RWPE2 (cell line): Measurements from ENCODE around the gene TIMM22.
"Not testable (repeated sequence)": the region's sequence is repeated elsewhere in the genome, so short reads cannot be mapped to it uniquely, and the experiment has no call there.

Experiments
- ATAC-seq: fragments of 200-7000 bp; cut with Tn5 transposase; 3 replicates; pipeline ENCODE4 v1.9.1; 2021; ENCODE audit warnings: low read depth
- DNase-seq: peaks from one replicate; pipeline ENCODE4 v3.0.0-alpha.2; 2020; ENCODE audit warnings: low spot score
- H3K27ac ChIP-seq: fragments of 450-650 bp; 2 replicates; pipeline ENCODE4 v1.5.1; 2017; ENCODE audit warnings: mild to moderate bottlenecking; ENCODE audit not compliant: poor library complexity, severe bottlenecking
- H3K27me3 ChIP-seq: fragments of 250-450 bp; sonication (Bioruptor Pico); 2 replicates; pipeline ENCODE4 v1.5.1; 2021; ENCODE audit warnings: mild to moderate bottlenecking, moderate library complexity; ENCODE audit not compliant: insufficient read depth, poor library complexity, severe bottlenecking
- H3K36me3 ChIP-seq: fragments of 250-450 bp; sonication (Bioruptor Pico); 2 replicates; pipeline ENCODE4 v1.5.1; 2020; ENCODE audit warnings: low read depth, mild to moderate bottlenecking, moderate library complexity
- H3K4me1 ChIP-seq: fragments of 250-450 bp; sonication (Bioruptor Pico); 2 replicates; pipeline ENCODE4 v1.5.1; 2021; ENCODE audit warnings: mild to moderate bottlenecking, moderate library complexity; ENCODE audit not compliant: insufficient read depth, poor library complexity, severe bottlenecking
- H3K4me3 ChIP-seq: fragments of 250-450 bp; sonication (Bioruptor Pico); 2 replicates; pipeline ENCODE4 v1.5.1; 2021; ENCODE audit warnings: mild to moderate bottlenecking, moderate library complexity; ENCODE audit not compliant: severe bottlenecking
- H3K9me3 ChIP-seq: fragments of 250-450 bp; sonication (Bioruptor Pico); 2 replicates; pipeline ENCODE4 v1.5.1; 2021; ENCODE audit warnings: mild to moderate bottlenecking, moderate library complexity; ENCODE audit not compliant: severe bottlenecking
- TF ChIP-seq, protein P1 (sequence below): fragments of 450-650 bp; IDR thresholded peaks from one replicate; pipeline ENCODE4 v1.5.1; 2017; ENCODE audit warnings: mild to moderate bottlenecking, moderate library complexity; ENCODE audit not compliant: poor library complexity, severe bottlenecking

Gene TIMM22

GRCh38 chr17:967122-967521, 29.8 kb upstream of the TIMM22 start:
- Histone ChIP-seq H3K36me3 (peaks cover 43% of the 10 kb centered on the region), H3K9me3 (no peaks in the 10 kb centered on the region), H3K27me3 (no peaks in the 10 kb centered on the region), H3K4me3 (no peak overlapping the region), H3K4me1 (peaks cover 38% of the 10 kb centered on the region), H3K27ac (no peak overlapping the region)
- TF ChIP-seq, protein P1, sequence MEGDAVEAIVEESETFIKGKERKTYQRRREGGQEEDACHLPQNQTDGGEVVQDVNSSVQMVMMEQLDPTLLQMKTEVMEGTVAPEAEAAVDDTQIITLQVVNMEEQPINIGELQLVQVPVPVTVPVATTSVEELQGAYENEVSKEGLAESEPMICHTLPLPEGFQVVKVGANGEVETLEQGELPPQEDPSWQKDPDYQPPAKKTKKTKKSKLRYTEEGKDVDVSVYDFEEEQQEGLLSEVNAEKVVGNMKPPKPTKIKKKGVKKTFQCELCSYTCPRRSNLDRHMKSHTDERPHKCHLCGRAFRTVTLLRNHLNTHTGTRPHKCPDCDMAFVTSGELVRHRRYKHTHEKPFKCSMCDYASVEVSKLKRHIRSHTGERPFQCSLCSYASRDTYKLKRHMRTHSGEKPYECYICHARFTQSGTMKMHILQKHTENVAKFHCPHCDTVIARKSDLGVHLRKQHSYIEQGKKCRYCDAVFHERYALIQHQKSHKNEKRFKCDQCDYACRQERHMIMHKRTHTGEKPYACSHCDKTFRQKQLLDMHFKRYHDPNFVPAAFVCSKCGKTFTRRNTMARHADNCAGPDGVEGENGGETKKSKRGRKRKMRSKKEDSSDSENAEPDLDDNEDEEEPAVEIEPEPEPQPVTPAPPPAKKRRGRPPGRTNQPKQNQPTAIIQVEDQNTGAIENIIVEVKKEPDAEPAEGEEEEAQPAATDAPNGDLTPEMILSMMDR, result no peak
- DNase-seq (no peak), ATAC-seq (no peak)

DNA sequence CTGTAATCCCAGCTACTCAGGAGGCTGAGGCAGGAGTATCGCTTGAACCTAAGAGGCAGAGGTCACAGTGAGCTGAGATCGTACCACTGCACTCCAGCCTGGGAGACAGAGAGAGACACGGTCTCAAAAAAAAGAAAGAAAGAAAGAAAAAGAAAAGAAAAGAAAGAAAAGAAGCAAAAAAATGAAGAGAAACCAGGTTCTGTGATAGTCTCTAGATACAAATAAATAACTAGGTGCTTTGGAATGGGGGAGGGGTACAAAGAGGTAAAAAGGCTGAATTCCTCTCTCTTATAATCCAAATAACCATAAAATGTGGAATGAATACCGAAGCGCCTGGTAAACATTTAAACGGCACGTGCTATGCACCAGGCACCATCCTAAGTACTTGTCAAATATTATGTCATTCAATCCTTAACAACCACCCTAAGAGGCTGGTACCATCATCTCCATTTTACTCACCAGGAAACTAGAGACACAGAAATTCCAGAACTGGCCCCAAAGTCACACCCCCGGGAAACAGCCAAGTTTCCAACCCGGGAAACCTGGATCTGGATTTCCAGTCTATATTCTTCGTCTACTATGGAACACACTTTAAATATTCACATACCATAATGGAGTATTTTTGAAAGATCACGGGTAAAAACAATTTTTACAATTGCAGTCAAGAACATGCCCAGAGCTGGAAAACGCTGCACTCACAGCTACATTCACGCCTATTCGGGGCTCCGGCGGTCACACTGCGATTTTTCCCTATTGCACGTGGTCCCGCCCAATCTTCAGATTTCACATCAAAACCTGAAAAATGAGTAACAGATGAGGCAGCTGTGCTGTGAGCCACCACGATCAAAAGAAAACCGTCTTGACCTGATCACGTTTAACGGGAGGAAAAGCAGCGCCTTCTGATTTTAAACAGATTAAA, 27.9 kb upstream of the TIMM22 start:
- TF ChIP-seq, protein P1, result no peak
- Histone ChIP-seq H3K27ac (peak overlapping the region; percentile 98), H3K4me1 (peaks cover 50% of the 10 kb centered on the region), H3K4me3 (peak overlapping the region; percentile 1), H3K36me3 (peaks cover 43% of the 10 kb centered on the region), H3K27me3 (no peaks in the 10 kb centered on the region), H3K9me3 (no peaks in the 10 kb centered on the region)
- DNase-seq (no peak), ATAC-seq (no peak; the same call in 2 of the 3 replicates)

DNA sequence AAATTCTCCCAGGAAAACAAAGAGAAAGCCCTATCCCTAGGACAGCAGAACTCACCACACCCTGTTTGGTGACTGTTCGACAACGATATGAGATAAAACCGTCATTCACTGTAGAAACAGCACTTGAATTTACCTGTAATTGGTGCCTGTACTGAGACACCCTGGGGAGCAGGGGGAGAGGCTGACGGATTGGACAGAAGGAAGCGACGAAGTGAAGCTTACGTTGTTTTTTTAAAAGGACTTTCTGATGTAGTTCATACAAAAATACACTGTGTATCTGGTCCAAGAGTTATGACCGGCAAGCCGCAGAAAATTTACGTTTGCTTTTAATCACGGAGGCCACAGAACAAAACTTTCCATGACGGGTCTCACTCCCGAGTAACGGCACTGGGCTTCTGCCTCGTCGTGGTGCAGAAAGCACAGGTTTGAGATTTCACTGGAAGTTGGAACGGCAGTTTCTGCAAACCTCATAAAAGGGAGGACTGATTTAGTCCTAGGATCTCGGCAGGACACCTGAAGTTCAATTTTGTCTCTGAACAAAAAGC, 27.0 kb upstream of the TIMM22 start:
- Histone ChIP-seq H3K27ac (peak overlapping the region; percentile 98), H3K4me1 (peaks cover 58% of the 10 kb centered on the region), H3K4me3 (peak overlapping the region; percentile 1), H3K36me3 (peaks cover 45% of the 10 kb centered on the region), H3K9me3 (no peaks in the 10 kb centered on the region), H3K27me3 (no peaks in the 10 kb centered on the region)
- no peak for ATAC-seq
- TF ChIP-seq, protein P1, result no peak
- no peak for DNase-seq

GRCh38 chr17:970364-970763, 26.6 kb upstream of the TIMM22 start:
- ATAC-seq (no peak), DNase-seq (no peak)
- H3K4me1 ChIP-seq, result peaks cover 62% of the 10 kb centered on the region
- H3K27ac ChIP-seq, result peak overlapping the region; percentile 98
- H3K36me3 ChIP-seq, result peaks cover 44% of the 10 kb centered on the region
- no peaks in the 10 kb centered on the region for H3K27me3 ChIP-seq
- TF ChIP-seq, protein P1, result no peak
- no peak overlapping the region for H3K4me3 ChIP-seq
- no peaks in the 10 kb centered on the region for H3K9me3 ChIP-seq

- DNase-seq, H3K4me3 ChIP-seq, H3K27me3 ChIP-seq, H3K9me3 ChIP-seq, ATAC-seq: not testable (repeated sequence)
- peak overlapping the region; percentile 98 for H3K27ac ChIP-seq
- H3K4me1 ChIP-seq, result peaks cover 70% of the 10 kb centered on the region
- H3K36me3 ChIP-seq, result peaks cover 52% of the 10 kb centered on the region
Measured at GRCh38 chr17:971861-972260, 25.1 kb upstream of the TIMM22 start.
